ENCODE measurements around the gene KRT40. TPM values are rescaled to one million over a fixed set of nuclear protein-coding genes. Genes with fewer than 3 reads are reported as not detected.

Gene KRT40
- total and polyA plus RNA-seq, 2 of the 8 experiments (the other 6 are each of a cell fraction or from before 2014, with no cell fraction given), result not detected

DNA sequence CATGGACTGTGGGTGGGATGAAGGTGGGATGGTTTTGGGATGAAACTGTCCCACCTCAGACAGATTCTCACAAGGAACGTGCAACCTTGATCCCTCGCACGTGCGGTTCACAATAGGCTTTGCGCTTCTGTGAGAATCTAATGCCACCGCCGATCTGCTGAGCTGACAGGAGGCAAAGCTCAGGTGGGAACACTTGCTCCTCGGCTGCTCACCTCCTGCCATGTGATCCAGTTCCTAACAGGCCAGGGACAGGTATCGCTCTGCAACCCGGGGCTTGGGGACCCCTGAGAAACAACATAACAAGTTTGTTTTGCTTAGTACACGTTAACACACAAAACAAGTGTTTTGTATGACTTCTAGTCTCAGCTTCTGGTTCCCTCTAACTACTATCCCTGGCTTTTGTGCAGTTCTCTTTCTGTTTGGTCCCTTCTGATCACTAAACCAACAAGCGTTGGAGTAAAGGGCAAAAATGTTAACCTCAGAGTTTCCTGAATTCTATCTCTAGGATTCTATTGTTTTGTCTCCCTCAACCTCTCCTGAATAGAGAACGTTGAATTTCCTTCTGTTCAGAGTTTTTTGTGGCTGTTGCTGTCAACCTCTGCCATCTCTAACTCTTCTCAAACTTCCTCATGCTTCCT lies 32.6 kb upstream of the KRT40 start:
- Histone ChIP-seq H3K18ac (ENCODE audit: extremely low read depth, low read length) (no peak overlapping the region), H2AFZ (ENCODE audit: low read length) (0 out of 2 replicates have a peak overlapping the region, but pooled peaks have one; percentile 20), H3K9me3 (ENCODE audit: insufficient read depth in 2 of 2, low read depth in 1 of 2, low read length in 1 of 2) (no peaks in the 10 kb centered on the region), H2BK120ac (replicated peaks; ENCODE audit: low read depth, low read length) (no peak overlapping the region), H2BK20ac (ENCODE audit: low read length) (no peak overlapping the region), H3K36me3 (ENCODE audit: control insufficient read depth in 2 of 4, insufficient read depth in 4 of 4, low read length in 3 of 4) (no peaks in the 10 kb centered on the region), H2AK5ac (ENCODE audit: low read depth, low read length) (no peak overlapping the region), H3K9ac (replicated peaks in 1 of 4; ENCODE audit: extremely low read depth in 1 of 4, low read depth in 3 of 4, low read length in 3 of 4) (no peak overlapping the region), H4K8ac (ENCODE audit: extremely low read depth, insufficient read depth, low read length) (no peak overlapping the region), H3K4me3 (ENCODE audit: extremely low read depth in 1 of 4, insufficient read depth in 2 of 4, low read depth in 3 of 4, low read length in 4 of 4) (no peak overlapping the region), H4K5ac (ENCODE audit: insufficient read length, low read depth, low read length) (no peak overlapping the region), H3K27ac (ENCODE audit: low read depth, low read length) (no peak overlapping the region), H3K23ac (ENCODE audit: insufficient read length) (no peak overlapping the region), H3K23me2 (ENCODE audit: low read depth, low read length) (no peaks in the 10 kb centered on the region), H2BK15ac (ENCODE audit: low read length) (no peak overlapping the region), H3K79me2 (ENCODE audit: control insufficient read depth in 1 of 2, insufficient read depth in 2 of 2, low read length in 2 of 2) (no peaks in the 10 kb centered on the region), H3K79me1 (ENCODE audit: low read depth, low read length) (no peaks in the 10 kb centered on the region), H4K91ac (replicated peaks; ENCODE audit: insufficient read length, low read length) (no peak overlapping the region), H2BK5ac (ENCODE audit: low read depth, low read length) (no peak overlapping the region), H4K20me1 (replicated peaks in 1 of 2; ENCODE audit: control insufficient read depth in 1 of 2, insufficient read depth in 2 of 2, low read length in 2 of 2) (no peaks in the 10 kb centered on the region), H3K4me1 (replicated peaks in 1 of 4; ENCODE audit: control insufficient read depth in 3 of 4, insufficient read depth in 4 of 4, low read length in 3 of 4) (no peaks in the 10 kb centered on the region), H3K4ac (replicated peaks; ENCODE audit: insufficient read length, low read depth, low read length) (no peak overlapping the region), H2BK12ac (ENCODE audit: low read depth, low read length) (no peak overlapping the region), H3K27me3 (replicated peaks in 1 of 4; ENCODE audit: control insufficient read depth in 3 of 4, extremely low read depth in 1 of 4, insufficient read depth in 3 of 4, low read length in 3 of 4) (no peaks in the 10 kb centered on the region; a peak in 1 of 7 replicates), H3K14ac (ENCODE audit: insufficient read length) (no peak overlapping the region), H3K56ac (replicated peaks; ENCODE audit: insufficient read length, low read depth, low read length) (no peak overlapping the region), H3K4me2 (ENCODE audit: insufficient read depth in 1 of 2, low read depth in 2 of 2, low read length in 2 of 2) (no peak overlapping the region)
- ChIA-PET POLR2A (ENCODE audit: partially characterized antibody) (no interaction called here), CTCF (ENCODE audit: partially characterized antibody) (interaction anchor here (0.5 to 1.0 kb wide), 2 partner anchors 8 to 659 kb away, joined by 3 read pairs; no protein-coding TSS in a partner anchor)
- no peak for TF ChIP-seq RBBP5 (IDR thresholded peaks at IDR 0.05; ENCODE audit: borderline replicate concordance, low read depth, low read length)
- no peak for TF ChIP-seq CREB1 (IDR thresholded peaks at IDR 0.05)
- no peak for TF ChIP-seq SIN3A (conservative IDR thresholded peaks at IDR 0.05 in 1 of 2, IDR thresholded peaks at IDR 0.05 in 1 of 2; ENCODE audit: low read depth in 1 of 2, low read length in 2 of 2)
- no peak for TF ChIP-seq BRCA1 (IDR thresholded peaks at IDR 0.05; ENCODE audit: low read depth, low read length)
- TF ChIP-seq RNF2 (IDR thresholded peaks at IDR 0.05; ENCODE audit: borderline replicate concordance, low read depth, low read length, missing control alignments, poor library complexity, severe bottlenecking), result no peak
- no peak for TF ChIP-seq CHD1 (IDR thresholded peaks at IDR 0.05; ENCODE audit: low read depth, low read length)
- no peak for TF ChIP-seq BACH1 (IDR thresholded peaks at IDR 0.05; ENCODE audit: low read length)
- TF ChIP-seq EGR1 (IDR thresholded peaks at IDR 0.05; ENCODE audit: borderline replicate concordance, low read depth, low read length), result no peak
- DNase-seq (ENCODE audit: low read depth in 1 of 2, low spot score in 2 of 2) (no peak), FAIRE-seq (no peak)
- 92% methylated on average over 13 of the region's 13 CpGs; no CpG with 5 or more reads in 1 of the 2 experiments for WGBS, 2 experiments (ENCODE audit: extremely low coverage in 1 of 2, insufficient coverage in 1 of 2, insufficient read length in 1 of 2, insufficient replicate concordance in 2 of 2, low coverage in 1 of 2, low lambda C conversion rate in 2 of 2, missing lambda C conversion rate in 1 of 2)

Measured in H1 (cell line).